Gastroesophageal sphincter (tissue), 4 donors: Measurements from ENCODE around the gene RTKN. TPM values are rescaled to one million over a fixed set of nuclear protein-coding genes. Genes with fewer than 3 reads are reported as not detected.
"Not testable (repeated sequence)": the region's sequence is repeated elsewhere in the genome, so short reads cannot be mapped to it uniquely, and the experiment has no call there.

Experiments used
- ATAC-seq: fragments of 150-250 bp; one replicate; pipeline ENCODE4 v1.9.1; 2016; ENCODE audit warnings: mild to moderate bottlenecking, moderate library complexity
- H3K27ac ChIP-seq, 4 donors: fragments of 200-600 bp; sonication (generic) in 3 of 4; 1 replicate in 3 of 4; 2 replicates in 1 of 4; pipeline ENCODE4 v1.5.1; 2016 to 2019
- H3K27me3 ChIP-seq: fragments of 200-600 bp; sonication (generic); one replicate; pipeline ENCODE4 v1.5.1; 2019
- H3K36me3 ChIP-seq, 2 donors: fragments of 200-600 bp; sonication (generic); one replicate each; pipeline ENCODE4 v1.5.1; 2019; ENCODE audit warnings: control low read depth in 1 of 2
- H3K4me1 ChIP-seq, 3 donors: fragments of 200-600 bp; sonication (generic); 1 replicate in 2 of 3; 2 replicates in 1 of 3; pipeline ENCODE4 v1.5.1; 2016 to 2019; ENCODE audit warnings: control low read depth in 2 of 3
- H3K4me3 ChIP-seq, 2 donors: fragments of 200-600 bp; sonication (generic); one replicate each; pipeline ENCODE4 v1.5.1; 2019; ENCODE audit warnings: mild to moderate bottlenecking in 1 of 2, moderate library complexity in 1 of 2
- H3K9me3 ChIP-seq, 3 donors: fragments of 200-600 bp; sonication (generic); one replicate each; pipeline ENCODE4 v1.5.1; 2017 to 2019; ENCODE audit warnings: control low read depth in 2 of 3
- EP300 ChIP-seq: sonication (generic); formaldehyde crosslinking; IDR thresholded peaks from one replicate; pipeline ENCODE4 v1.6.1; 2017; ENCODE audit warnings: antibody characterized with exemption, mild to moderate bottlenecking
- POLR2A ChIP-seq, 2 donors: fragments of 450-650 bp; IDR thresholded peaks; one replicate each; pipeline ENCODE4 v1.6.1; 2017; ENCODE audit warnings: antibody characterized with exemption in 2 of 2, mild to moderate bottlenecking in 2 of 2, moderate library complexity in 1 of 2
- POLR2AphosphoS5 ChIP-seq: sonication (generic); formaldehyde crosslinking; IDR thresholded peaks from one replicate; pipeline ENCODE4 v1.6.1; 2017; ENCODE audit warnings: antibody characterized with exemption
- WGBS, 2 donors: methylation state at CpG; one replicate each; pipeline ENCODE4 v1.1.5; 2018; ENCODE audit warnings: low coverage in 1 of 2; 5-methylcytosine and 5-hydroxymethylcytosine counted together
- total RNA-seq, 4 donors: library from RNA; depleted of rRNA; stranded (reverse); fragments of >200 nt; gene quantifications; one replicate each; pipeline ENCODE4 v1.1.0, GENCODE V29; 2016
- TF ChIP-seq, protein P1 (sequence below), 4 experiments: fragments of 200-600 bp in 2 of 4; fragments of 450-650 bp in 2 of 4; sonication (generic) in 1 of 4; IDR thresholded peaks; one replicate each; pipeline ENCODE4 v1.5.1; 2017 to 2019; ENCODE audit warnings: antibody characterized with exemption in 4 of 4, mild to moderate bottlenecking in 2 of 4, moderate library complexity in 2 of 4

The RTKN gene
- total RNA-seq, 4 donors from 2014 or later = 10.9 to 17.3 (median 14.0) TPM

GRCh38 chr2:74424139-74424992 is 17.4 kb downstream of the RTKN start:
- H3K4me1 ChIP-seq = peaks cover 0 to 19% (median 0%) of the 10 kb centered on the region in 3 donors
- 76% methylated on average over 2 of the region's 5 CpGs; no CpG with 5 or more reads in 1 of the 2 donors for WGBS, 2 donors
- ATAC-seq = no peak
- H3K27ac ChIP-seq = no peak overlapping the region
- H3K27me3 ChIP-seq = no peaks in the 10 kb centered on the region
- TF ChIP-seq, protein P1, sequence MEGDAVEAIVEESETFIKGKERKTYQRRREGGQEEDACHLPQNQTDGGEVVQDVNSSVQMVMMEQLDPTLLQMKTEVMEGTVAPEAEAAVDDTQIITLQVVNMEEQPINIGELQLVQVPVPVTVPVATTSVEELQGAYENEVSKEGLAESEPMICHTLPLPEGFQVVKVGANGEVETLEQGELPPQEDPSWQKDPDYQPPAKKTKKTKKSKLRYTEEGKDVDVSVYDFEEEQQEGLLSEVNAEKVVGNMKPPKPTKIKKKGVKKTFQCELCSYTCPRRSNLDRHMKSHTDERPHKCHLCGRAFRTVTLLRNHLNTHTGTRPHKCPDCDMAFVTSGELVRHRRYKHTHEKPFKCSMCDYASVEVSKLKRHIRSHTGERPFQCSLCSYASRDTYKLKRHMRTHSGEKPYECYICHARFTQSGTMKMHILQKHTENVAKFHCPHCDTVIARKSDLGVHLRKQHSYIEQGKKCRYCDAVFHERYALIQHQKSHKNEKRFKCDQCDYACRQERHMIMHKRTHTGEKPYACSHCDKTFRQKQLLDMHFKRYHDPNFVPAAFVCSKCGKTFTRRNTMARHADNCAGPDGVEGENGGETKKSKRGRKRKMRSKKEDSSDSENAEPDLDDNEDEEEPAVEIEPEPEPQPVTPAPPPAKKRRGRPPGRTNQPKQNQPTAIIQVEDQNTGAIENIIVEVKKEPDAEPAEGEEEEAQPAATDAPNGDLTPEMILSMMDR (IDR thresholded peaks at IDR 0.05) = no peak
- TF ChIP-seq POLR2A (IDR thresholded peaks at IDR 0.05) (no peak), EP300 (no peak), POLR2AphosphoS5 (no peak)
- no peaks in the 10 kb centered on the region for H3K9me3 ChIP-seq
- peaks cover 0 to 49% of the 10 kb centered on the region in 2 donors for H3K36me3 ChIP-seq
- no peak overlapping the region for H3K4me3 ChIP-seq

DNA sequence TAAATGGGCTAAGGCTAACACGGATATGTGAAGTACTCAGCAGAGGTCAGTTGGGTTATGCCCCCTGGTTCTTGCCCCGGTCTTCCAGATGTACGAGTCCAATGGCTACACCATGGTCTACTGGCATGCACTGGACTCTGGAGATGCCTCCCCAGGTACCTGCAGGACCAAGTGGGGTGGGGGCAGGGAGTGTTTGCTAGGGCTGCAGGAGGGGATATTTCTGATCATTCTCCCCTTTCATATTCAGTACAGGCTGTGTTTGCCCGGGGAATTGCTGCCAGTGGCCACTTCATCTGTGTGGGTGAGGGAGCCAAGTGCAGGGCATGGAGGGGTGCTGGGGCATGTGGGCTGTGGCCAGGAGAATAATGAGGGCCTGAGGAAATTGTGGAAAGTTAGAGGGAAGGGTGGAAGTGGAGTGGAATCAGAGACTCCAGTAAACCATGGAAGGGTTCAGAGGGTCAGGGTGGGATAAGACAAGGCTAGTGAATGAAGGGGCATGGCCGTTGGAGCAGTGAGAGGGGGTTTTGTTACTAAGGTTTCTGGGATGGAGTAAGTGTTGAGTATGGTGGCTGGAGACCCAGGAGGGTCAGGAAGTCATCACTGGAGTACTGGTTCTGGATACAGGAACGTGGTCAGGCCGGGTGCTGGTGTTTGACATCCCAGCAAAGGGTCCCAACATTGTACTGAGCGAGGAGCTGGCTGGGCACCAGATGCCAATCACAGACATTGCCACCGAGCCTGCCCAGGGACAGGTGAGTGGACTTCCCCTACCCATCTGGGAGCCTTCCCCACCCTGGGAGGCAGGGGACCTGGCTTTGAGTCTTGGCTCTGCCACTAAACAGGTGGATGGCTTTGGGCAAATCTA is 18.3 kb downstream of the RTKN start:
- H3K4me1 ChIP-seq = peaks cover 0 to 22% (median 0%) of the 10 kb centered on the region in 3 donors
- no peak overlapping the region for H3K27ac ChIP-seq
- peaks cover 0 to 40% of the 10 kb centered on the region in 2 donors for H3K36me3 ChIP-seq
- no peaks in the 10 kb centered on the region for H3K9me3 ChIP-seq
- H3K27me3 ChIP-seq = no peaks in the 10 kb centered on the region
- 64 to 76% methylated on average over 4 of the region's 9 CpGs for WGBS, 2 donors
- ATAC-seq = no peak
- no peak overlapping the region for H3K4me3 ChIP-seq
- no peak for TF ChIP-seq POLR2AphosphoS5
- TF ChIP-seq EP300 = no peak
- TF ChIP-seq POLR2A (IDR thresholded peaks at IDR 0.05) = no peak
- TF ChIP-seq, protein P1 (IDR thresholded peaks at IDR 0.05) = no peak

- Histone ChIP-seq H3K9me3 (no peaks in the 10 kb centered on the region), H3K27ac (peak within 1 kb of the TSS in 3 of 4 donors; percentile 78 to 83 (median 80)), H3K27me3 (no peaks in the 10 kb centered on the region), H3K4me3 (peak within 1 kb of the TSS; percentile 56 to 75), H3K4me1 (peaks cover 0 to 25% (median 0%) of the 10 kb centered on the region in 3 donors), H3K36me3 (peaks cover 0 to 19% of the 10 kb centered on the region in 2 donors)
- peak; percentile 96 for ATAC-seq
- TF ChIP-seq POLR2A (IDR thresholded peaks at IDR 0.05) = peak in 1 of 2 donors; percentile 44
- peak; percentile 59 for TF ChIP-seq POLR2AphosphoS5
- no peak for TF ChIP-seq EP300
- TF ChIP-seq, protein P1 (IDR thresholded peaks at IDR 0.05) = no peak
- WGBS, 2 donors = 0% methylated on average over 4 of the region's 57 CpGs; no CpG with 5 or more reads in 1 of the 2 donors
These were observed 20.4 kb downstream of the RTKN start, which contains the start of the genes C2orf81 and WDR54 for GRCh38 chr2:74421221-74421870. C2orf81 (minus strand) TSS chr2:74421619; CDS start chr2:74421560, 59 bp downstream. WDR54 (plus strand) TSS chr2:74421730; CDS start chr2:74422154, 424 bp downstream.

GRCh38 chr2:74420443-74421103 is 21.2 kb downstream of the RTKN start:
- Histone ChIP-seq H3K36me3 (peaks cover 0 to 11% of the 10 kb centered on the region in 2 donors), H3K27ac (peak overlapping the region in 2 of 4 donors; percentile 78 to 80), H3K4me1 (peaks cover 0 to 32% (median 0%) of the 10 kb centered on the region in 3 donors), H3K4me3 (peak overlapping the region in 1 of 2 donors; percentile 75)
- WGBS, 2 donors = 76 to 81% methylated on average over 10 to 19 of the region's 19 CpGs
- ATAC-seq, H3K27me3 ChIP-seq, H3K9me3 ChIP-seq: not testable (repeated sequence)
